Central memory CD8-positive, alpha-beta T cell (primary cell): ENCODE data around the gene CPNE2.

Source experiments
- ATAC-seq: fragments of 150-1000 bp; cut with Tn5 transposase; replicated peaks from 2 replicates; pipeline ENCODE4 v1.10.0; 2022; ENCODE audit warnings: mild to moderate bottlenecking, moderate FRiP score, moderate number of reproducible peaks; ENCODE audit not compliant: poor library complexity, severe bottlenecking; ENCODE audit errors: extremely low read depth
- DNase-seq, 2 donors: peaks; one replicate each; pipeline ENCODE4 v3.0.0; 2021; ENCODE audit warnings: low spot score in 2 of 2
- H3K27ac Mint-ChIP-seq: one replicate; pipeline ENCODE4 v1.8.0; 2022; ENCODE audit warnings: low read depth, mild to moderate bottlenecking, moderate library complexity, mixed read lengths
- H3K27me3 Mint-ChIP-seq: one replicate; pipeline ENCODE4 v1.8.0; 2022; ENCODE audit warnings: mixed read lengths
- H3K36me3 Mint-ChIP-seq: one replicate; pipeline ENCODE4 v1.8.0; 2022; ENCODE audit warnings: mild to moderate bottlenecking, moderate library complexity, mixed read lengths; ENCODE audit not compliant: insufficient read depth
- H3K4me1 Mint-ChIP-seq: one replicate; pipeline ENCODE4 v1.8.0; 2022; ENCODE audit warnings: mixed read lengths
- H3K4me3 Mint-ChIP-seq: one replicate; pipeline ENCODE4 v1.8.0; 2022; ENCODE audit warnings: mild to moderate bottlenecking, moderate library complexity, mixed read lengths
- H3K9me3 Mint-ChIP-seq: one replicate; pipeline ENCODE4 v1.8.0; 2022; ENCODE audit warnings: mixed read lengths

Gene CPNE2

GRCh38 chr16:57091975-57092785 is at the start of gene CPNE2:
Gene CPNE2, plus strand, starts transcription at chr16:57092583. Its CDS starts 18,160 bp downstream, at chr16:57110743.
- H3K27me3 Mint-ChIP-seq, result no peaks in the 10 kb centered on the region
- H3K4me1 Mint-ChIP-seq, result peaks cover 11% of the 10 kb centered on the region
- no peaks in the 10 kb centered on the region for H3K9me3 Mint-ChIP-seq
- peaks cover 10% of the 10 kb centered on the region for H3K36me3 Mint-ChIP-seq
- ATAC-seq, result peak; percentile 52
- no peak for DNase-seq
- H3K27ac Mint-ChIP-seq, result peak within 1 kb of the TSS; percentile 86
- peak within 1 kb of the TSS; percentile 81 for H3K4me3 Mint-ChIP-seq

GRCh38 chr16:57043248-57043647 is 49.1 kb upstream of the CPNE2 start:
- ATAC-seq (no peak), DNase-seq (no peak)
- Mint-ChIP-seq H3K36me3 (peaks cover 67% of the 10 kb centered on the region), H3K9me3 (no peaks in the 10 kb centered on the region), H3K4me1 (peaks cover 59% of the 10 kb centered on the region), H3K4me3 (peak overlapping the region; percentile 79), H3K27ac (peak overlapping the region; percentile 98), H3K27me3 (no peaks in the 10 kb centered on the region)

GRCh38 chr16:57044931-57045693 is 47.3 kb upstream of the CPNE2 start:
- DNase-seq, result no peak
- ATAC-seq, result no peak
- Mint-ChIP-seq H3K36me3 (peaks cover 64% of the 10 kb centered on the region), H3K9me3 (no peaks in the 10 kb centered on the region), H3K4me3 (peak overlapping the region; percentile 25), H3K27me3 (no peaks in the 10 kb centered on the region), H3K27ac (peak overlapping the region; percentile 98), H3K4me1 (peaks cover 45% of the 10 kb centered on the region)

GRCh38 chr16:57045694-57046381 is 46.5 kb upstream of the CPNE2 start:
- ATAC-seq, result no peak
- H3K4me1 Mint-ChIP-seq, result peaks cover 37% of the 10 kb centered on the region
- peaks cover 66% of the 10 kb centered on the region for H3K36me3 Mint-ChIP-seq

GRCh38 chr16:57048095-57048494 is 44.3 kb upstream of the CPNE2 start:
- H3K27ac Mint-ChIP-seq, result peak overlapping the region; percentile 88

More at GRCh38 chr16:57045694-57046381, 46.5 kb upstream of the CPNE2 start:
- DNase-seq, result peak in 1 of 2 donors; percentile 36
- Mint-ChIP-seq H3K4me3 (peak overlapping the region; percentile 25), H3K9me3 (no peaks in the 10 kb centered on the region), H3K27ac (peak overlapping the region; percentile 88), H3K27me3 (no peaks in the 10 kb centered on the region)

GRCh38 chr16:57049678-57050077 is 42.7 kb upstream of the CPNE2 start:
- ATAC-seq, result no peak

More at GRCh38 chr16:57048095-57048494, 44.3 kb upstream of the CPNE2 start:
- peaks cover 70% of the 10 kb centered on the region for H3K36me3 Mint-ChIP-seq
- no peak overlapping the region for H3K4me3 Mint-ChIP-seq
- no peak for ATAC-seq
- no peaks in the 10 kb centered on the region for H3K9me3 Mint-ChIP-seq
- DNase-seq, result no peak
- peaks cover 18% of the 10 kb centered on the region for H3K4me1 Mint-ChIP-seq
- no peaks in the 10 kb centered on the region for H3K27me3 Mint-ChIP-seq

GRCh38 chr16:57051696-57052228 is 40.6 kb upstream of the CPNE2 start:
- peaks cover 67% of the 10 kb centered on the region for H3K36me3 Mint-ChIP-seq
- peaks cover 11% of the 10 kb centered on the region for H3K4me1 Mint-ChIP-seq
- DNase-seq (no peak), ATAC-seq (no peak)
- H3K27ac Mint-ChIP-seq, result peak overlapping the region; percentile 59
- H3K27me3 Mint-ChIP-seq, result no peaks in the 10 kb centered on the region
- no peaks in the 10 kb centered on the region for H3K9me3 Mint-ChIP-seq
- H3K4me3 Mint-ChIP-seq, result no peak overlapping the region

More at GRCh38 chr16:57049678-57050077, 42.7 kb upstream of the CPNE2 start:
- Mint-ChIP-seq H3K4me1 (peaks cover 21% of the 10 kb centered on the region), H3K4me3 (no peak overlapping the region), H3K27me3 (no peaks in the 10 kb centered on the region), H3K27ac (no peak overlapping the region), H3K36me3 (peaks cover 65% of the 10 kb centered on the region), H3K9me3 (no peaks in the 10 kb centered on the region)
- no peak for DNase-seq

- Mint-ChIP-seq H3K27ac (peak overlapping the region; percentile 92), H3K27me3 (no peaks in the 10 kb centered on the region), H3K36me3 (peaks cover 70% of the 10 kb centered on the region), H3K4me1 (peaks cover 18% of the 10 kb centered on the region), H3K9me3 (no peaks in the 10 kb centered on the region), H3K4me3 (no peak overlapping the region)
- DNase-seq (no peak), ATAC-seq (no peak)
Observed at GRCh38 chr16:57053206-57053605, 39.2 kb upstream of the CPNE2 start.

- Mint-ChIP-seq H3K9me3 (no peaks in the 10 kb centered on the region), H3K4me1 (peaks cover 18% of the 10 kb centered on the region), H3K36me3 (peaks cover 73% of the 10 kb centered on the region), H3K27ac (no peak overlapping the region), H3K27me3 (no peaks in the 10 kb centered on the region), H3K4me3 (no peak overlapping the region)
- ATAC-seq, result no peak
- no peak for DNase-seq
Observed at GRCh38 chr16:57054338-57054737, 38.0 kb upstream of the CPNE2 start.

GRCh38 chr16:57054771-57055170 is 37.6 kb upstream of the CPNE2 start:
- no peaks in the 10 kb centered on the region for H3K27me3 Mint-ChIP-seq
- ATAC-seq, result no peak
- H3K9me3 Mint-ChIP-seq, result no peaks in the 10 kb centered on the region
- H3K27ac Mint-ChIP-seq, result no peak overlapping the region
- DNase-seq, result no peak
- no peak overlapping the region for H3K4me3 Mint-ChIP-seq
- peaks cover 76% of the 10 kb centered on the region for H3K36me3 Mint-ChIP-seq
- H3K4me1 Mint-ChIP-seq, result peaks cover 18% of the 10 kb centered on the region

GRCh38 chr16:57055671-57056070 is 36.7 kb upstream of the CPNE2 start:
- H3K4me3 Mint-ChIP-seq, result no peak overlapping the region
- peaks cover 78% of the 10 kb centered on the region for H3K36me3 Mint-ChIP-seq
- H3K4me1 Mint-ChIP-seq, result peaks cover 25% of the 10 kb centered on the region
- H3K27me3 Mint-ChIP-seq, result no peaks in the 10 kb centered on the region
- ATAC-seq (no peak), DNase-seq (no peak)
- H3K9me3 Mint-ChIP-seq, result no peaks in the 10 kb centered on the region
- H3K27ac Mint-ChIP-seq, result no peak overlapping the region

GRCh38 chr16:57058291-57058861 is 34.0 kb upstream of the CPNE2 start:
- Mint-ChIP-seq H3K4me3 (no peak overlapping the region), H3K4me1 (peaks cover 21% of the 10 kb centered on the region), H3K27me3 (no peaks in the 10 kb centered on the region), H3K9me3 (no peaks in the 10 kb centered on the region), H3K27ac (peak overlapping the region; percentile 15), H3K36me3 (peaks cover 72% of the 10 kb centered on the region)
- ATAC-seq, result no peak
- no peak for DNase-seq
